HG02943 (cell line): ENCODE measurements around the gene NACC1.

Experiments used
- ATAC-seq: cut with Tn5 transposase; IDR thresholded peaks from one replicate; pipeline ENCODE4 v1.9.1; 2021; ENCODE audit warnings: mild to moderate bottlenecking, low read depth, moderate library complexity; ENCODE audit not compliant: unreplicated experiment

Gene NACC1

DNA sequence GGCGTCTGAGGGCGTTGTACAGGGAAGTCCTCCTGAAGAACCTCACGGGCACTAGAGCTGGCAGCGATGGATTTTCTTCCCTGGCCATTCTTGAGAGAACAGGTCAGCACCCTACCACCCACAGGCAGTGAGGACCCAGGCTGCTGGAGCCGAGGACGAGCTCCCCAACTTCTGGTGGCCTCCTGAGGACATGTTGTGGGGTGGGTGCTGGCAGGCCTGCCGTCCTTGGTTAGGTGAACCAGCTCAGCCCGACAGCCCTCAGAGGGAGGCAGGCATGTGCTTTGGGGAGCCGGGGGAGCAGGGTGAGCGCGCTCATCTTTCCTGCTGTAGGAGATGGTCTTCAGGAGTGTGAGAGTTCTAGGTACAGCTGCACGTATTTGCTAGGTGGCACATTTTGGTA, 30.8 kb upstream of the NACC1 start:
- no peak for ATAC-seq

DNA sequence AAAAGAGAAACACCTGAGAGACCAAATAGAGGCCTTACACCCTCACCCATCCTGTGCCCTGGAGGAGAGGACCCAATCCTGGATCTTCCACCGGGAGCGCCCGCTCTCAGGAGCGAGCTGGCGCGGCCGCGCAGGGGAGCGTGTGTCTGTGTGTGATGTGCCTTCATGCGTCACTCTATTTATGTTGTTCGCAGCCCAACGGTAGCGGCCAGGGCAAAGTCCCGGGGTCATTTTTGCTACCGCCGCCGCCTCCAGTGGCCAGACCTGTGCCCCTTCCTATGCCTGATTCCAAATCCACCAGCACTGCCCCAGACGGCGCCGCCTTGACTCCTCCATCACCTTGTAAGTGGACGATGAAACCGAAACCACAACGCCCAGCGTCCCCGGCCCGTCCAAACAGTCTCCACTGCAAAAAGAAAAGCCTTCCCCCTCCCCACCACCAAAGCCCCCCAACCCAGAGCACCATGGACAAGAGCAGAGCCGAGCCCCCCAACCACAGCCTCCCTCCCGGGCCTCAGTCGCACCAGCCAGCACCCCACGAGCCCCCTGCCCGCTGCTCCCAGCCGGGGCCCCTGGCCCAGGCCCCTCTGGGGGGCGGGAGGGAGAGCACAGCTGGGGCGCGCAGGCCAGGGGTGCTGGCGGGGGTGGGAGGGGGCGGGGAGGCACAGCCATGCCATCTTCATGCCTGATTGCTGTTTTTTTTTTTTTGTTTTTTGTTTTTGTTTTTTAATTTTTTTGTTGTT, 30.1 kb upstream of the NACC1 start:
- ATAC-seq: no peak

DNA sequence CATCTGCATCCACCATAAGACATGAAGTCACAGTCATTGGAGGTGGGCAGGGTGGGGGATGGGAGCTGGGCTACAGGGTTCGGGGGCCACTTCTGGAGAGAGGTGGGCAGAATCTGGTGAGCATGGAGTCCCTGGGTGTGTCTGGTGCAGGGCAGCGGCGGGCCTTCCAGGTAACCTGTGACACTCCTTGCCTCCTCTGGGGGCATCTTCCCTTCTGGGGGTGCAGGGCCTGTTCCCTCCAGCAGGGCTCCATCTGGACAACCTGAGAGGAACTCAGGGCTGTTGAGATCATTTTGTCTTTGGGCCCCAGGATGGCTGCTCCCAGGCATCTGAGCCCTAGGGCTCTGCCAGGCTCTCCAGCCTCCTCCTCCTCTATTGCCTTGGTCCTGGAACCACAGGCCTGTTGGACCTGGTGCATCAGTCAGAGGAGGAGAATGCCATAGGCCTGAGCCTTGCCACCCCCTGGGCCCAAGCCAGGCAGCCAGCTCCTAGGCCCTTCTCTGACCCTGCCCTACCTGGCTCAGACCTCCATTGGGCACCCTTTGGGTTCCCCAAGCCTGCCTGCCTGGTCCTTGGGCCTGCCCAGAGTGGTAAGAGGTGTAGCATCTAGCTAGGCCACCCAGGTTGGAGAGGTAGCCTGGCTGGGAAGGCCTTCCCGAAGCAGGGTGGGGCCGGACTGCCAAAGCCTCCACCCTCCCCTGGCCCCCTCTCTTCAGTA, 28.8 kb upstream of the NACC1 start:
- no peak for ATAC-seq

DNA sequence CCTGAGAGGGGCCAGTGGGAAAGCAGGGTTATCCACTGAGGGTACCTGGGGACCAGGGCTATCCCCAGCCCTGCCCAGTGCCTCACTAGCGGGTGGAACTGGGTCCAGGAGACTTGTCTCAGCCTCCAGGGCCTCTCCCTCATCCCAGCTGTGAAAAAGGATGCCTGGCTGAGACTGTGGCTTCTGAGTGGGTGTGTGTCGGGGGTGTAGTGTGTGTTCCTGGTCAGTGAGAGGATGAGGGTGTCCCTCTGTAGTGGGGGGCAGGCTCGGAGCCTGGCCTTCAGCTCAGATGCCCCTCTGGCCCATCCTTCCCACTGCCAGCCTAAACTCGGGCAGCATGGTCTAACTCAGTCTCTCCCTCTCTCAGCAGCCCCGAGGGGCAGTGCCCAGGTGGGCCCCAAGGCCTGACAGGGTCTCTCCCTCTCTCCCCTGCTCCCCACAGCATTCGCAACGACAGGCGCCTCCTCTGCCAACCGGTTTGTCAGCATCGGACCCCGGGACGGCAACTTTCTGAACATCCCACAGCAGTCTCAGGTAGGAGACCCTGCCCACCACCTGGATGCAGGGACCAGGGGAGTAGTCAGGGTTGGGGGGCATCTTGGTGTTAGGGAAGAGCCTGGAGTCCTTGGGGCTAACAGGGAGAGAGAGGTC, 28.1 kb upstream of the NACC1 start:
- ATAC-seq: no peak

DNA sequence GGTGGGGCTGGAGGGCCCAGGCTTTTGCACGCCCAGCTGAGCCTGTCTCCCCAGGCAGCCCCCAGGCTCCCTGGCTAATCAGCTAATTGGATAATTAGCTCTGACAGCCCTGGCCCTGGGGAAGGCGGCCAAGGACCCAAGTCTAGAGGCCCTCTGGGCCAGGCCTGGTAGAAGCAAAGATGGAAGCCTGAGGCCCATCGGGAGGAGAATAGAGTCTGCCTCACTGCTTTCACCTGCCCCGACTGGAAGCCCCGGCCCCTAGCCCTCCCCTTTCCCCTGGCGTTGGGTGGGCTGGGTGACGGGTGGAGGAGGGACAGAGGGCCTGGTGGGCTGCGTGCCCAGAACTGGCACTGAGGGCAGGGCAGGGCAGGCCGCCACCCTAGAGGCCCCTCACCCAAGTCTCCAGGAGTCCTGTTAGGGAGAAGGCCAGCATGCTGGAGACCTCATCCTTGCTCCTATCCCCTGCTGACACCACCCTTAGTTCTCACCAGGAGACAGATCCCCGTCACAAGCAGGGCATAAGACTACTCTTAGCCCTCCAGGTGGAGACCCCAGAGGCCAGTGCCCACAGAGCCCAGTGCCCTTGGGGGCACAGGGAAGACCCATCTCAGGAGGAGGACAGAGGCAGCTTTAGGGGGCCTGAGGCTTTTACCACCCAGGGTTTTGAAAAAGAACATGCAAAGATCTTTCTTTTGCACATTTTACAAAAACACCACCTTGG, 27.4 kb upstream of the NACC1 start:
- no peak for ATAC-seq

DNA sequence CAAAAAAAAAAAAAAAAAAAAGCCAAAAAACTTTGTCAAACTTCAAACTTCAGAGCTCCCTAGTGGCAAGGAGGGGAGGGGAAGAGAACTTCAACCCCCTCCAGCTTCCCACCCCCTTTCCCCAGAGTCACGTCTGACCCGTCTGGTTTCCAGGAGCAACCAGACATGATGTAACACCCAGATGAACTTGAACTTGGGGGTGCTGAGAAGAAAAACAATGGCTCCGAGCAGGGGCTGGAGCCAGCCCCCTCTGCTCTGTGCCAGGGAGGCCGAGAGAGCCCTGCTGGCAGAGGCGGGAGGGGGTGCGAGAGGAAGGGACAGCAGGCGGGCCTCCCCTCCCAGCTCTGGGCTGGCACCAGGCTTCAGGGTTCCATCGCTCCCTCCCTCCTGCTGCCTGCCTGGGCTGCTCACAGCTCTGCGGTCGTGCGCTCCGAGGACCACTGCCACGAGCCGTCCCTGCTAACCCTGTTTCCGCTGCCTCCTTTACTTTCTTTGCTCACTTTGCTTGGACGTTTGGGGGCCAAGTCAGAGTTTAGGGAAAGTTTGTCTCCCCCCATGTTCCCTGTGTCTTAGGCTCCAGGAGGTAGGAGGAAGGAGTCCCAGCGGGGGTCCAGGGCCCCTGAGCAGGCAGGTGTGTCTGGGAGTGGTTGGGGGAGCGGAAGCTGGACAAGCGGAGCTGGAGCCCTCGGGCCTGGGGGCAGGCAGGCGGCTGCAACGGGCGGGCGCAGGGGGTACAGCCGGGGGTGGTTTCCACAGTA, 26.5 kb upstream of the NACC1 start:
- no peak for ATAC-seq

DNA sequence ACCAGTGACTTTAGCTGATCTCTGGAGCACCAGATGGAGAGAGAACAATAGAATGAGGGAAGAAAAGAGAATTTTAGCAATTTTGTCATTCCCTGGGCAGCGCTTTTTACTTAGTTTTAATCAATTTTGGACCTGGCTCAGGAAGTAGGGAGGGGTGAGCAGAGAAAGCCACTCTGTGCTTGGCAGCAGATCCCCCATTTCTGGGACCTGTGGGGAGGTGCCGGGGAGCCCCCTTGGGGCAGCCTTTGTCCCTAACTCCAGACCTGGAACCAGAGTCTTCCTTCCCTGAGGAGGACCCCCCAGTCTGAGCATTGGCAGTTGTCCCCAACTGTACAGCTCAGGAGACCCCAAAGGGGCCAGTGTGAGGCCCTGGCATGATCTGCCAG, 25.9 kb upstream of the NACC1 start:
- ATAC-seq: no peak

DNA sequence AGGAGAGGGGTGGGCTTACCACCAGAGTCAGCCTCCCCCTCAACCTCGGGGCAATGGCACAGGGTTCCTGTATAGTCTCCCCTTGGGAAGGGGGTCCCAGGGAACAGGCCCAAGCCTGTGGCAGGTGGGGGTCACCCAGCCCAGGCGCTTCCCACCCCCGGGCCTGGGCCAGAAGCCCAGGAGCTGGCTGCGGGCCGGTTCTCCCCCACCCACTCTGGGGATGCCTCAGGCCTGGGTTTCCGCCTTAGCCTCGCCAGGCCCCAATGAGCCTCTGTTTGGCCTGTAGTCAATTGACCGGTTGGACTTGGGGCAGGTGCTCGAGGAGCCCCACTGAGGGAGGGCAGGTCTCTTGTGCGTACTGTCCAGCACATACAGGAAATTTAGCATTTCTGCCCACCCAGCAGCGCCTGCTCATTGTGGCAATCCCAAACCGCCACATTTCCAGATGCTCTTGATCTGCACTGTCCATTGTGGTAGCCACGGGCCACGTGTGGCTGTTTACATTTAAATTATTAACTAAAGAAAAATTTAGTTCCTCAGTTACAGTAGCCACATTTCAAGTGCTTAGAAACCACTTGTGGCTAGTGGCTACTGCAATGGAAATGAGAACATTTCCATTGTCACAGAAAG, 25.3 kb upstream of the NACC1 start:
- ATAC-seq: no peak

DNA sequence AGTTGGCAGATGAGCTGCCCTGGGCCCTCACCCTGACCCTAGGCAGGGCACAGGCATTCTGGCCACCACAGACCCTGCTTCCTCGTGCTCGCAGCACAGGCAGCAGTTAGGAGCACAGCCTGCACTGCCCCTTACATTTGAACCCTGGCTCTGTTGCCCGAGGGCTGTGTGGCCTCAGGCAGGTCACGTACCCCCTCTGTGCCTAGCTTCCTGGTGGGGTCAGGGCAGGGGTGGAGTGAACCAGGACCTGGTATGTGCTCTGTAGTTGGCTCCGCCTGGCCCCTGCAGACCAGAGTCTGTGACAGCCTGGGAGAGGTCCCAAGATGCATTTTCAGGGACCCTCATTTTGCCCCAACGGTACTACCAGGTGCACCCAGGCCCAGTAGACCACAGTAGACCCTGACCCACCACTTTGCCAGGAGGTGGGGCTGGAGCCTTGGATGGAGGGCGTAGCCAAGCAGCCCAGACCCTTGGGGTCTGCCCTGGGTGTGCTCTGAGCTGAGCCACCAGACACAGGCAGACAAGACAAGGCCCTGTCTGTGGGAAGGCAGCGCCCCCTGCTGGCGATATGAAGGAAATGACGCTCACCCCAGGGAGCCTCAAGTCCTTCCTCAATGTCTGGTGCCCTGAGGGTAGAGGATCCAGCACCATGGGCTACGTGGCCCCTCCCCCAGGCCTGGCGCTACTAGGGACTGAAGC, 24.5 kb upstream of the NACC1 start:
- ATAC-seq: no peak

DNA sequence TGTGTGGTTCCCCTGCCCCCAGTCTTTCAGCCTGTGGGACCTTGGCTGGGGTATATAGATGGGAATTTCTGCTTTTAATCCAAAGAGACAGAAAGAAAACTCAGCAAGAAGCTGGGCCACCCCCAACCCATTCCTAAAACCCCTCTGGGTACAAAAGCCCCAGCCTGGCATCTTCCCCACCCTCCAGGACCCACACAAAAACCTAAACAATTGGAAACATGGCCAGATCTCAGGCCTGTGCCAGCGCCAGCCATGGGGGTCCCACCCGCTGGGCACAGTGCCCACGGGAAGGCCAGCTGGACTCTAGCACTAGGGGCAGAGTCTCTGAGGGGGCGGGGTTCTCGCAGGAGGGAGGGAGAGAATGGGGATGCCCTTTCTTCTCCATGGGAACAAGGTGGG, 24.0 kb upstream of the NACC1 start:
- no peak for ATAC-seq

DNA sequence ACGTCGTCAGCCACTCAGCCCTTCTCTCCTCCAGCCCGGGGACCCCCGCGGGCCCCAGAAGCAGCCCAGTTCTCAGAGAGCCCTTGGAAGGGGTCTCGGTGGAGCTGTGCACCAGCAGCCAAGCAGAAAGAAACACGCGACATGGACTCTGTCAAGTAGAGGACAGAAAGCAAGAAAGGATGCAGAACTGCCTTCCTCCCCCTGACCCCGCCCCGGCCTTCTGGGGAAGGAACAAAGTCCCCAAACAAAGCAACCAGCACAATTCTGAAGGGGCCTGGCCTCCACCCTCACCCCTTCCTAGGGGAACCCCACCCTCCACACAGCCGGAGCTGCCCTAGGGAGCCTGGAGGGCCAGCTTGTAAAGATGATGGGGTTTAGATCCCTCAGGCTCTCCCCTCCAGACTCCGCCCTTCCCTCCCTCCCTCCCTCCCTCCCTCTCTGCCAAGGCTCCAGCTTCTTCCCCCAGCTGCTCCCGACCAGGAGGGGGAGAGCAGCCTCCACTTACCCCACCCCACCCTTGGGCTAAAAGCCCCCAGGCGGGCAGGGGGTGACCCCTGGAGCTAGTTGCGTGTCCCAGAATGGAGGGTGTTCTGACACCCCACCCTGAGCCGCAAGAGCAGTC, 23.2 kb upstream of the NACC1 start:
- no peak for ATAC-seq

DNA sequence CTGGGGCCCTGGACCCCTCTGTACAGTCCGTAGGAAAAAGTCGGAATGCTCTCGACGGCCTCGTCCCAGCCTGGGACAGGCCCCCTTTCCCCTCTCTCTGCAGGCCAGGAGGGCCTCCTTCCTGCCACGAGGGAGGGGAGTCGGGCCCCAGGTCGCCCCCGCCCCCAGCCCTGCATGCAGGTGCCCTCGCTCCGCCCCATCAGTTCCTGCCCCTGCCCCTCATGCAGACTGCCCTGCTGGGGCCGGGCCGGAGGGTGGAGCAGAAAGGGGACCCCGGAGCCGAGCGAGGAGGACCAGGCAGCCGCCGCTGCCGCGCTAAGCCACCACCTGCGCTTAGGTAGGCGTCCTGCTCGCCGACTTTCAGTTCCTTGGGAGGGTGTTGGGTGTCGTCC, 22.7 kb upstream of the NACC1 start:
- ATAC-seq: no peak

DNA sequence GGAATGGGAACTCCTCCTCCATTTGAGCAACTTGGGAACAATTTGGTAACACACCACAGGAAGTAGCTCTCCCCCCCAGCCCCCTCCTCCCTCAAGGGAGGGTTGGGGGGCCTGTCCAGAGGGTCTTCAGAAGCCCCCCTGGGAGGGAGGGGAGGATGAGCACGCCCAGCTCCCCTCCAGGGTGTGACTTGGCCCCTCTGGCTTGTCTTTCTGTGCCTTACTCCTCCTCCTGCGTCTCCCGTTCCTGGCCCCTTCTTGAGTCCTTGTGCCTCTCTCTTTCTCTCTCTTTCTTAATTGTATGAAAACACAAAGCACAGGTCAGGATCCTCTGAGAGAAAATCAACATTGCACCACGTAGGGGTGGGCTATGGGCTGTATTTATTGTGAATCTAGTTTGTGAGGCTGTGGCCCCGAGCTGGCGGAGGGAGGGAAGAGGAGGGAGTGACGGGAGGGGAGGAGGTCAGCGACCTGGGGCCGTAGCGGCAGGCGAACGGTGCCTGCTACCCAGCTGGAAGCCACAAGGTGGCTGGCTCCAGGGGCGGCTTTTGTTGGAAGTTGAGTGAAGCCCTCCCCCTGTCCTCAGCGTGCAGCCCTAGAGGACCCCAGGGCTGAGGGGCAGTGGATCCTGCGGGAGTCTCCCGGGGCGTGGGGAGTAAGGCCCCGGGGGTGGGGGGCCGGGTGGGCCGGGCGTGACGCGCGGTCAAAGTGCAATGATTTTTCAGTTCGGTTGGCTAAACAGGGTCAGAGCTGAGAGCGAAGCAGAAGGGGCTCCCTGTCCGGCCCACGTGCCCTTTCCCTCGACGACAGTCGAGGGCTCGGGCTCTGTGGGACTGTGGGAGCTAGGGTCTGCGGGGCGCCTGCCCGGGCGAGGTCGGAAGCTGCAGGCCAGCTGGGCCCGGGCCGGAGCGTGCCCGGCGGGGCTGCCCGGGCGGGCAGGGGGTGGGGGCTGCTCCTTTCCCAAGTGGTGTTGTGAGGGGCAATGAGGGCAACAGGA, 21.8 kb upstream of the NACC1 start:
- no peak for ATAC-seq

DNA sequence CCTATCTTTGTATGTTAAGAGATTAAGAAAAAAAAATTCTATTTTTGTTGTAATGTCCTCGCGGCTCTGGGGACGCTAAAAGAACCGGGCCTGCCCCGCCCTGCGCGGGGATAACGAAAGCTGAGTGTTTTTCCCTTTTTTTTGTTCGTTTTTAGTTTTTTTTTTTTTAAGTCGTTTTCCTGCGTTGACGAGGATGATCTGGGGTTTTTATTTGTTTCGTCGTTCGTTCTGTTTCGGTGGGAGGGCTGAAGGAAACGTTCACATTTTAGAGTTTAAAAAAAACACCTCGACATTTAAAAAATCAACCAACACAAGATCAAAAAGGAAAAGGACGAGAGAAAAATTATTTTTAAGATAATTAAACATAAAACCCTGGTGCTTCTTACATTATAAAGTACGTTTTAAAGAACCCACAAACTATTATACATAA, 21.0 kb upstream of the NACC1 start:
- no peak for ATAC-seq

DNA sequence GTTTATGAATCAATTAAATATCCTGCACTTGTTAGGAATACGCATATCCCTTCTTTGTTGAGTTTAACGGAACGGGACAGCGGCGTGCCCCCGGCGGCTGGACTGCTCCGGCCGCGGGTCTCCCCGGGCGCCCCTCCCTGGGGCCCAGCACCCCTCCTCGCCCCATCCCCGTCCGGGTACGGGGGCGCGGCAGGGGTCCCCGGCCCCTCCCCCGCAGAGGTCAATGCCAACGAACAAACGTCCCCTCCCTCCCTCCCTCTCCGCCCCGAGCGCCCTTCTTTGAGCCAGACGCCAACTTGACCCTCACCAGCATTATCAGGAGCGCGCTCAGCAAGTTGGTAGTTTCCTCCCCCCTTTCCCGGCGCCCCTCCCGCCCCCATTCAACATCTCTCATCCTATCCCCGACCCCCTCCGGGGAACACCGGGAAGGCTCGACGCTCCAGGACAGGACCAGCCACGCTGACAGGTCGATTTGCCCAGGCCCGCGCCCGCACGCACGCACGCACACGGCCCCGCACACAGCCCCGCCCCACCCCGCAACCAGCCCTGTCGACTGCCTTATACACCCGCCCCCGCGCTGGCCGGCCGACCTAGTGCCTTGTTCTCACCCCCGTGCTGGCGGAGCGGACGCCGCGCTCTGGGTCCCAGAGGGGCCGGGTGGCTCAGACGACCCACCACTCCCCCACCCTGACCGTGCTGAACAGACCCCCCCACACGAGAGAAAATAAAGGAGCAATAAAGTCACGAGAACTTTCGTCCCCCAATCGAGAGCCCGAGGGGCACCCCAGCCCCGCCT, 20.4 kb upstream of the NACC1 start:
- ATAC-seq: no peak

DNA sequence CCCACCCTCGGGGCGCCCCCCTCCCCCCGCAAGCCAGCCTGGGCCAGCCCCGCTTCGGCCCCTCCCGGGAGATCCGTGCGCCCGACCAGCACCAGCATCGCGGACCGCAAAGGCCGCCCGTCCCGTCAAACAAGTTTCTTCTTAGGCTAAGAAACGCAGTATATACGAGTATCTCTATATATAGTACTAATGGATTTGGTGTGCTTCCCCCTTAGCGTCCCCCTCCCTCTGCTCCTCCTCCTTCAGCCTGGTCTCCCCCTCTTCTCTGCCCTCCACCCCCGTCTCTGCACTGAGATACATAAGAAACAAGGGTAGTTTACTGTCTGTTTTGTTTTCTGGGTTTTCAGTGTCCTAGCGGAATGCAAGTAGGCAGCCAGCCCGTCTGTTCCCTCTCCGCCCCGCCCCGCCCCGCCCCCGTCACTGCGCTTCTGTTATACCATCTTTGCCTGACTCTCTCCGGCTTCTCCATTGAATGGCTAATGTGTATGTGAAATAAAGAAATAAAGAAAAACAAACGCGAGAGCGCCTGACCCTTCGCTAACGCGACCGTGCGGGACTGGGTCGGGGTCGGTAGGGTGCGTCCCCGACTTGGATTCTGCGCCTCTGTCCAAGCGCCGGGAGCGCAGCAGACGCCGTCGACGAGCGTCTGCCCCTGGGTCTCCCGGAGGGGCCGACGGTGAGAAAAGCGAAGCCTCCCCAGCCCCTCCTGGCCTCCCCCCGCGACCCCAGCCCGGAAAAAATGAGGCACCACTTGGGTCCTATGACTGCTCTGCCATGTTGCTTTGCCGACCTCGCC, 19.6 kb upstream of the NACC1 start:
- ATAC-seq: no peak
